GM12873 (cell line): ENCODE data around the gene FRY.

Experiments used
- CTCF ChIP-seq: IDR thresholded peaks from 2 replicates; pipeline ENCODE4 v1.5.1; 2012; ENCODE audit warnings: low read depth, mild to moderate bottlenecking, moderate library complexity, low read length, control low read depth; ENCODE audit not compliant: insufficient read depth; ENCODE audit errors: missing control alignments

The FRY gene

GRCh38 chr13:32022311-32022710 lies 9.3 kb upstream of the FRY start:
- TF ChIP-seq CTCF: no peak

- no peak for TF ChIP-seq CTCF
Observed at GRCh38 chr13:32023096-32023495, 8.5 kb upstream of the FRY start.

GRCh38 chr13:32023698-32024097 lies 7.9 kb upstream of the FRY start:
- no peak for TF ChIP-seq CTCF

- TF ChIP-seq CTCF: no peak
Observed at GRCh38 chr13:32024750-32025149, 6.8 kb upstream of the FRY start.

- TF ChIP-seq CTCF: no peak
Observed at GRCh38 chr13:32025730-32026129, 5.8 kb upstream of the FRY start.

- TF ChIP-seq CTCF: no peak
Observed at GRCh38 chr13:32026623-32027022, 5.0 kb upstream of the FRY start.

- no peak for TF ChIP-seq CTCF
Observed at GRCh38 chr13:32028711-32029110, 2.9 kb upstream of the FRY start.
